B cell (primary cell): ENCODE measurements around the gene SRRM3. TPM values are rescaled to one million over a fixed set of nuclear protein-coding genes. Genes with fewer than 3 reads are reported as not detected.
A peak's percentile ranks its signal among the peaks of the same experiment; 100 is the strongest.

Experiments
- ATAC-seq: fragments of 200-7000 bp; cut with Tn5 transposase; one replicate; pipeline ENCODE4 v1.10.0; 2021; ENCODE audit warnings: low read depth, mild to moderate bottlenecking, moderate number of reproducible peaks, moderate library complexity
- CTCF ChIA-PET: fragments of 350-600 bp; sonication (Branson Sonifier 250); formaldehyde crosslinking; loops from one replicate; lab custom pipeline; 2021; ENCODE audit warnings: antibody characterized with exemption, inconsistent platforms; lab: Charles Lee
- POLR2A ChIA-PET: fragments of 350-600 bp; sonication (Branson Sonifier 250); formaldehyde crosslinking; loops from one replicate; lab custom pipeline; 2021; ENCODE audit warnings: antibody characterized with exemption; lab: Charles Lee
- DNase-seq: peaks from one replicate; pipeline ENCODE4 v3.0.0; 2013
- H2AFZ ChIP-seq: 2 replicates; pipeline ENCODE4 v1.6.1; 2012; ENCODE audit warnings: mild to moderate bottlenecking, low read depth, low read length; ENCODE audit not compliant: insufficient read depth, poor library complexity, severe bottlenecking
- H3K27ac ChIP-seq, 2 donors: 1 replicate in 1 of 2; 2 replicates in 1 of 2; pipeline ENCODE4 v1.5.1; 2012 to 2013; ENCODE audit warnings: low read length in 2 of 2, mild to moderate bottlenecking in 2 of 2, moderate library complexity in 1 of 2
- H3K27me3 ChIP-seq, 4 experiments: fragments of 200-600 bp in 1 of 4; sonication (generic) in 1 of 4; replicated peaks in 1 of 4; 1 replicate in 2 of 4; 2 replicates in 2 of 4; pipeline versions ENCODE4 v1.6.1 to v1.7.0; 2013 to 2016; ENCODE audit warnings: low read length in 3 of 4, mild to moderate bottlenecking in 2 of 4, mixed read lengths in 1 of 4, moderate library complexity in 1 of 4; ENCODE audit not compliant: insufficient read depth in 4 of 4, control insufficient read depth in 3 of 4; ENCODE audit errors: control extremely low read depth in 1 of 4
- H3K36me3 ChIP-seq, 2 experiments: replicated peaks in 1 of 2; 1 replicate in 1 of 2; 2 replicates in 1 of 2; pipeline versions ENCODE4 v1.6.1 to v1.7.1; 2013; ENCODE audit warnings: low read length in 1 of 2; ENCODE audit not compliant: insufficient read depth in 2 of 2, control insufficient read depth in 1 of 2; ENCODE audit errors: control extremely low read depth in 1 of 2, extremely low read depth in 1 of 2
- H3K4me1 ChIP-seq, 2 donors: fragments of 200-600 bp in 1 of 2; sonication (generic) in 1 of 2; 1 replicate in 1 of 2; 2 replicates in 1 of 2; pipeline versions ENCODE4 v1.5.1 to v1.6.1; 2013 to 2017; ENCODE audit warnings: low read length in 2 of 2; ENCODE audit not compliant: control insufficient read depth in 2 of 2, insufficient read depth in 2 of 2
- H3K4me2 ChIP-seq: replicated peaks from 2 replicates; pipeline ENCODE3; 2012; ENCODE audit warnings: mild to moderate bottlenecking, low read depth, low read length; ENCODE audit not compliant: poor library complexity, severe bottlenecking
- H3K4me3 ChIP-seq, 5 experiments: fragments of 200-600 bp in 1 of 5; sonication (generic) in 1 of 5; 1 replicate in 3 of 5; 2 replicates in 2 of 5; pipeline versions ENCODE4 v1.5.1 to v1.7.0; 2011 to 2016; ENCODE audit warnings: low read length in 4 of 5, mild to moderate bottlenecking in 4 of 5, low read depth in 2 of 5, control low read depth in 1 of 5, moderate library complexity in 1 of 5; ENCODE audit not compliant: insufficient read depth in 1 of 5; ENCODE audit errors: control extremely low read depth in 1 of 5, extremely low read depth in 1 of 5
- H3K79me2 ChIP-seq: fragments of 200-600 bp; sonication (generic); one replicate; pipeline ENCODE4 v1.6.0; 2016; ENCODE audit warnings: low read length; ENCODE audit not compliant: control insufficient read depth, insufficient read depth
- H3K9ac ChIP-seq: fragments of 200-600 bp; sonication (generic); 2 replicates; pipeline ENCODE4 v1.6.1; 2017; ENCODE audit warnings: mild to moderate bottlenecking, low read length, moderate library complexity
- H3K9me3 ChIP-seq, 3 donors: one replicate each; pipeline versions ENCODE4 v1.6.1 to v1.7.1; 2013; ENCODE audit warnings: low read length in 2 of 3; ENCODE audit not compliant: control insufficient read depth in 2 of 3, insufficient read depth in 1 of 3; ENCODE audit errors: control extremely low read depth in 1 of 3
- H4K20me1 ChIP-seq: 2 replicates; pipeline ENCODE4 v1.6.0; 2012; ENCODE audit warnings: mild to moderate bottlenecking, low read length; ENCODE audit not compliant: insufficient read depth, control insufficient read depth, poor library complexity, severe bottlenecking
- H3K27ac Mint-ChIP-seq: one replicate; pipeline ENCODE4 v1.8.0; 2021; ENCODE audit warnings: mixed read lengths
- H3K27me3 Mint-ChIP-seq: one replicate; pipeline ENCODE4 v1.8.0; 2021; ENCODE audit warnings: mixed read lengths
- H3K4me1 Mint-ChIP-seq: one replicate; pipeline ENCODE4 v1.8.0; 2021; ENCODE audit warnings: mixed read lengths
- H3K4me3 Mint-ChIP-seq: one replicate; pipeline ENCODE4 v1.8.0; 2021; ENCODE audit warnings: mixed read lengths
- H3K9me3 Mint-ChIP-seq: one replicate; pipeline ENCODE4 v1.8.0; 2022; ENCODE audit warnings: mixed read lengths; ENCODE audit not compliant: insufficient read depth
- EZH2 ChIP-seq: IDR thresholded peaks from 2 replicates; pipeline ENCODE4 v1.6.1; 2012; ENCODE audit warnings: borderline replicate concordance, low read depth, mild to moderate bottlenecking, moderate library complexity, low read length; ENCODE audit not compliant: insufficient read depth, poor library complexity, severe bottlenecking
- WGBS: methylation state at CpG from one replicate; pipeline ENCODE4 v1.1.5; 2013; ENCODE audit warnings: missing lambda C conversion rate; ENCODE audit not compliant: insufficient coverage; 5-methylcytosine and 5-hydroxymethylcytosine counted together
- intact Hi-C: fragments of 100-400 bp; cut with micrococcal nuclease; formaldehyde crosslinking; loops from one replicate; pipeline ENCODE4 v1.10.0; 2022
- polyA plus RNA-seq: library from polyadenylated mRNA; depleted of rRNA; stranded (reverse); fragments of >200 nt; gene quantifications from 2 replicates; pipeline ENCODE4 v1.2.3, GENCODE V29; 2012
- total RNA-seq, 2 donors: library from RNA; stranded (reverse); fragments of 120-200 nt in 1 of 2; gene quantifications; 1 replicate in 1 of 2; 2 replicates in 1 of 2; pipeline versions ENCODE4 v1.2.3 to v1.2.4, GENCODE V29; 2013 to 2022
- TF ChIP-seq, protein P1 (sequence below): fragments of 200-600 bp; IDR thresholded peaks from one replicate; pipeline ENCODE4 v1.8.0; 2022; ENCODE audit warnings: antibody characterized with exemption, mild to moderate bottlenecking

Gene SRRM3
- total and polyA plus RNA-seq, 2 donors (not counting 1 experiment from before 2014, with no cell fraction given) = not detected

DNA sequence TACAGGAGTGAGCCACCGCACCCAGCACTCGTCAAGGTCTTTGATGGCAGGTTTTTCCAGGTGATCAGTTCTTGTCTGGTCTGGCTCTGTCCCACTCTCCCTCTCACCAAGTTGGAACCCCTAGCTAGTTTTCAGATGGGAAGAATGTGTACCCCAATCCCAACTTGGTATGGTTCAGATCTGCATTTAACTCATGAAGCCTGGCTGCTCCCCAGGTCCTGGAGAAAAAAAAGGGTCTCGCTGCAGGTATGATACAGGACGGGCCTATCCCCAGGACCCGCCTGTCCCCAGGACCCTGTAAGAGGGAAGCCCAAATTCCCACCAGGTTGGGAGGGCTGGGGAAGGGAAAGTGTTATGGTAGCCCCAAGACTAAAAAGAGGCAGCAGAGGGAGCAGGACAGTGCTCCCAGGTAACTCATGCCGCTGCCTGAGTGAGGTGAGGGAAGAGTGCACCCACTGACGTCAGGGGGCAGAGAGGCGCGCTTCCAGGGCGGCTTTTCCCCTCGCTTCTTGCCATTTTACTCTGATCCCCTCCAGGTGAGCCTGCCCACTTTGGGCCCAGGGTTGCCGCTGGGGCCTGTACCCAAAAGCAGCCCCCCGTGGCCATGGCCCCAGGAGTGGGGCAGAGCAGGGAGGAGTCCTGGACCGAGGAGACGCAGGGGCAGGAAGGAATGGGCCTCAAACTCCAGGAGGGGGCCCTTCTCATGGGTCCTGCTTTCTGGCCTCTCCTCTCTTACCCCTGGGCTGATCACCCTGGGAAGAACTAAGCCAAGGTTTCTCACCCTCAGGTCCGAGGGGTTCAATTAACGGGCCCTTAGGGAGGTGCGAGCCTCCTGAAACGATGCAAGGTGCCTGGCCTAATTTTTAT is 36.4 kb upstream of the SRRM3 start:
- H3K27ac ChIP-seq = no peak overlapping the region
- H3K27me3 Mint-ChIP-seq = no peaks in the 10 kb centered on the region
- H3K9me3 ChIP-seq = no peaks in the 10 kb centered on the region
- ChIA-PET POLR2A (no interaction called here), CTCF (interaction anchor here (2.5 kb wide), 1 partner anchor 13 kb away, joined by 13 read pairs; no protein-coding TSS in a partner anchor)
- peak overlapping the region; percentile 89 for H3K4me3 Mint-ChIP-seq
- no peak for TF ChIP-seq EZH2
- TF ChIP-seq, protein P1, sequence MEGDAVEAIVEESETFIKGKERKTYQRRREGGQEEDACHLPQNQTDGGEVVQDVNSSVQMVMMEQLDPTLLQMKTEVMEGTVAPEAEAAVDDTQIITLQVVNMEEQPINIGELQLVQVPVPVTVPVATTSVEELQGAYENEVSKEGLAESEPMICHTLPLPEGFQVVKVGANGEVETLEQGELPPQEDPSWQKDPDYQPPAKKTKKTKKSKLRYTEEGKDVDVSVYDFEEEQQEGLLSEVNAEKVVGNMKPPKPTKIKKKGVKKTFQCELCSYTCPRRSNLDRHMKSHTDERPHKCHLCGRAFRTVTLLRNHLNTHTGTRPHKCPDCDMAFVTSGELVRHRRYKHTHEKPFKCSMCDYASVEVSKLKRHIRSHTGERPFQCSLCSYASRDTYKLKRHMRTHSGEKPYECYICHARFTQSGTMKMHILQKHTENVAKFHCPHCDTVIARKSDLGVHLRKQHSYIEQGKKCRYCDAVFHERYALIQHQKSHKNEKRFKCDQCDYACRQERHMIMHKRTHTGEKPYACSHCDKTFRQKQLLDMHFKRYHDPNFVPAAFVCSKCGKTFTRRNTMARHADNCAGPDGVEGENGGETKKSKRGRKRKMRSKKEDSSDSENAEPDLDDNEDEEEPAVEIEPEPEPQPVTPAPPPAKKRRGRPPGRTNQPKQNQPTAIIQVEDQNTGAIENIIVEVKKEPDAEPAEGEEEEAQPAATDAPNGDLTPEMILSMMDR = no peak
- no peak overlapping the region for H3K27ac Mint-ChIP-seq
- H3K4me3 ChIP-seq = no peak overlapping the region
- no peaks in the 10 kb centered on the region for H3K27me3 ChIP-seq
- no peaks in the 10 kb centered on the region for H3K9me3 Mint-ChIP-seq
- H3K36me3 ChIP-seq = no peaks in the 10 kb centered on the region
- H3K4me2 ChIP-seq = peak overlapping the region; percentile 79
- no peak overlapping the region for H2AFZ ChIP-seq
- no peak overlapping the region for H3K9ac ChIP-seq
- H3K4me1 ChIP-seq = peaks cover 0 to 10% of the 10 kb centered on the region in 2 donors
- intact Hi-C loops = loop anchor here (5.0 kb wide), 1 partner anchor 118 kb away; the partner anchor contains the start of genes MDH2 and STYXL1
- DNase-seq = no peak
- H3K79me2 ChIP-seq = no peaks in the 10 kb centered on the region
- no peak for ATAC-seq
- H4K20me1 ChIP-seq = no peaks in the 10 kb centered on the region
- WGBS = 100% methylated on average over 18 of the region's 19 CpGs
- peaks cover 4% of the 10 kb centered on the region for H3K4me1 Mint-ChIP-seq
